ENCODE results near the gene TSHZ2.

- no peak for TF ChIP-seq EZH2 (IDR thresholded peaks at IDR 0.05; ENCODE audit: insufficient read depth, low read length)
- TF ChIP-seq, protein P1, sequence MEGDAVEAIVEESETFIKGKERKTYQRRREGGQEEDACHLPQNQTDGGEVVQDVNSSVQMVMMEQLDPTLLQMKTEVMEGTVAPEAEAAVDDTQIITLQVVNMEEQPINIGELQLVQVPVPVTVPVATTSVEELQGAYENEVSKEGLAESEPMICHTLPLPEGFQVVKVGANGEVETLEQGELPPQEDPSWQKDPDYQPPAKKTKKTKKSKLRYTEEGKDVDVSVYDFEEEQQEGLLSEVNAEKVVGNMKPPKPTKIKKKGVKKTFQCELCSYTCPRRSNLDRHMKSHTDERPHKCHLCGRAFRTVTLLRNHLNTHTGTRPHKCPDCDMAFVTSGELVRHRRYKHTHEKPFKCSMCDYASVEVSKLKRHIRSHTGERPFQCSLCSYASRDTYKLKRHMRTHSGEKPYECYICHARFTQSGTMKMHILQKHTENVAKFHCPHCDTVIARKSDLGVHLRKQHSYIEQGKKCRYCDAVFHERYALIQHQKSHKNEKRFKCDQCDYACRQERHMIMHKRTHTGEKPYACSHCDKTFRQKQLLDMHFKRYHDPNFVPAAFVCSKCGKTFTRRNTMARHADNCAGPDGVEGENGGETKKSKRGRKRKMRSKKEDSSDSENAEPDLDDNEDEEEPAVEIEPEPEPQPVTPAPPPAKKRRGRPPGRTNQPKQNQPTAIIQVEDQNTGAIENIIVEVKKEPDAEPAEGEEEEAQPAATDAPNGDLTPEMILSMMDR (IDR thresholded peaks at IDR 0.05; ENCODE audit: insufficient read depth, low read depth, low read length), result no peak
Observed at GRCh38 chr20:53274807-53275206, 302.6 kb downstream of the TSHZ2 start.

All from astrocyte (in vitro differentiated cells and primary cell).